Transverse colon (tissue), 4 donors: Measurements from ENCODE around the gene MB. TPM values are rescaled to one million over a fixed set of nuclear protein-coding genes. Genes with fewer than 3 reads are reported as not detected.

Experiments
- DNase-seq: peaks from one replicate; pipeline ENCODE4 v3.0.0-alpha.2; 2019
- H3K27ac ChIP-seq, 4 donors: fragments of 200-600 bp; sonication (generic); 2 replicates each; pipeline ENCODE4 v1.5.1; 2016 to 2018; ENCODE audit warnings: inconsistent platforms in 4 of 4
- H3K27me3 ChIP-seq: fragments of 200-600 bp; sonication (generic); 2 replicates; pipeline ENCODE4 v1.5.1; 2017; ENCODE audit warnings: inconsistent platforms
- H3K36me3 ChIP-seq, 4 donors: fragments of 200-600 bp; sonication (generic); 2 replicates each; pipeline ENCODE4 v1.5.1; 2017 to 2019; ENCODE audit warnings: inconsistent platforms in 4 of 4
- H3K4me1 ChIP-seq, 4 donors: fragments of 200-600 bp; sonication (generic); 2 replicates each; pipeline ENCODE4 v1.5.1; 2017 to 2020; ENCODE audit warnings: inconsistent platforms in 4 of 4
- H3K4me3 ChIP-seq, 4 donors: fragments of 200-600 bp; sonication (generic); 1 replicate in 1 of 4; 2 replicates in 3 of 4; pipeline versions ENCODE4 v1.5.1 to v1.6.1; 2017 to 2019; ENCODE audit warnings: inconsistent platforms in 4 of 4
- H3K9me3 ChIP-seq, 2 donors: fragments of 200-600 bp; sonication (generic); 2 replicates each; pipeline ENCODE4 v1.5.1; 2017 to 2019; ENCODE audit warnings: inconsistent platforms in 2 of 2
- CTCF ChIP-seq, 5 experiments: fragments of 200-600 bp in 3 of 5; fragments of 450-650 bp in 2 of 5; sonication (generic) in 3 of 5; IDR thresholded peaks; 1 replicate in 2 of 5; 2 replicates in 3 of 5; pipeline ENCODE4 v1.5.1; 2016 to 2017; ENCODE audit warnings: antibody characterized with exemption in 5 of 5, inconsistent platforms in 3 of 5, mild to moderate bottlenecking in 2 of 5, moderate library complexity in 1 of 5
- EP300 ChIP-seq: sonication (generic); formaldehyde crosslinking; IDR thresholded peaks from one replicate; pipeline ENCODE4 v1.6.1; 2017; ENCODE audit warnings: antibody characterized with exemption, low read depth
- POLR2A ChIP-seq: fragments of 450-650 bp; IDR thresholded peaks from one replicate; pipeline ENCODE4 v1.6.1; 2016; ENCODE audit warnings: antibody characterized with exemption, mild to moderate bottlenecking, moderate library complexity
- POLR2AphosphoS5 ChIP-seq, 3 donors: sonication (generic); formaldehyde crosslinking; IDR thresholded peaks; one replicate each; pipeline ENCODE4 v1.6.1; 2016; ENCODE audit warnings: antibody characterized with exemption in 3 of 3
- WGBS, 2 donors: methylation state at CpG; one replicate each; pipeline ENCODE4 v1.1.5; 2018; ENCODE audit warnings: low coverage in 1 of 2; 5-methylcytosine and 5-hydroxymethylcytosine counted together
- in situ Hi-C, 4 donors: fragments of 200-750 bp; cut with MboI; loops; one replicate each; pipeline versions ENCODE4 v1.15.0 to v1.15.1; 2017; ENCODE audit warnings: low sequenced_read_pairs in 3 of 4, low pct_ligation_motif_present in 1 of 4, low pct_unique_long_range_greater_than_20kb in 1 of 4
- intact Hi-C: fragments of 100-400 bp; cut with DNase I; formaldehyde crosslinking; loops from one replicate; pipeline ENCODE4 v1.15.1; 2023; ENCODE audit warnings: low total_unique reads
- total RNA-seq, 4 donors: library from RNA; depleted of rRNA; stranded (reverse); fragments of >200 nt; gene quantifications; one replicate each; pipeline ENCODE4 v1.1.0, GENCODE V29; 2016

Gene MB
- total RNA-seq, 4 donors from 2014 or later = 9.0 to 37.0 (median 15.7) TPM; not detected in 1

- in situ Hi-C loops (no loop called here), intact Hi-C loops (no loop called here)
- TF ChIP-seq POLR2A (no peak), CTCF (IDR thresholded peaks at IDR 0.05) (no peak), POLR2AphosphoS5 (IDR thresholded peaks at IDR 0.05) (no peak), EP300 (no peak)
- no peak for DNase-seq
- Histone ChIP-seq H3K27ac (no peak overlapping the region), H3K36me3 (no peaks in the 10 kb centered on the region), H3K4me3 (no peak overlapping the region), H3K9me3 (no peaks in the 10 kb centered on the region), H3K4me1 (peaks cover 0 to 8% (median 0%) of the 10 kb centered on the region in 4 donors), H3K27me3 (no peaks in the 10 kb centered on the region)
- WGBS, 2 donors = 87% methylated on average over 3 of the region's 4 CpGs; no CpG with 5 or more reads in 1 of the 2 donors
Observed at GRCh38 chr22:35598396-35598710, 18.8 kb downstream of the MB start.

GRCh38 chr22:35597692-35598395 is 19.3 kb downstream of the MB start:
- intact Hi-C loops = no loop called here
- Histone ChIP-seq H3K4me1 (peaks cover 0 to 11% (median 0%) of the 10 kb centered on the region in 4 donors), H3K27me3 (no peaks in the 10 kb centered on the region), H3K4me3 (no peak overlapping the region), H3K36me3 (no peaks in the 10 kb centered on the region), H3K27ac (peak overlapping the region in 2 of 4 donors; percentile 45 to 75), H3K9me3 (no peaks in the 10 kb centered on the region)
- DNase-seq = no peak
- WGBS, 2 donors = 91% methylated on average over 16 of the region's 16 CpGs; no CpG with 5 or more reads in 1 of the 2 donors
- TF ChIP-seq POLR2A = no peak
- in situ Hi-C loops = no loop called here

GRCh38 chr22:35596821-35597220 is 20.3 kb downstream of the MB start:
- peak overlapping the region in 2 of 4 donors; percentile 59 to 75 for H3K27ac ChIP-seq
- H3K27me3 ChIP-seq = no peaks in the 10 kb centered on the region
- 71 to 93% methylated on average over 2 to 7 of the region's 7 CpGs for WGBS, 2 donors
- no peaks in the 10 kb centered on the region for H3K9me3 ChIP-seq
- in situ Hi-C loops (no loop called here), intact Hi-C loops (no loop called here)
- peaks cover 5 to 17% (median 5%) of the 10 kb centered on the region in 4 donors for H3K4me1 ChIP-seq
- TF ChIP-seq EP300 (no peak), POLR2AphosphoS5 (IDR thresholded peaks at IDR 0.05) (peak; percentile 52 to 75 (median 52)), CTCF (IDR thresholded peaks at IDR 0.05) (no peak), POLR2A (no peak)
- H3K4me3 ChIP-seq = no peak overlapping the region
- no peak for DNase-seq
- no peaks in the 10 kb centered on the region for H3K36me3 ChIP-seq

GRCh38 chr22:35594686-35595085 is 22.4 kb downstream of the MB start:
- intact Hi-C loops (no loop called here), in situ Hi-C loops (no loop called here)
- no peaks in the 10 kb centered on the region for H3K36me3 ChIP-seq
- no peak overlapping the region for H3K4me3 ChIP-seq
- WGBS, 2 donors = 82 to 100% methylated on average over 1 to 4 of the region's 5 CpGs
- no peaks in the 10 kb centered on the region for H3K27me3 ChIP-seq
- H3K9me3 ChIP-seq = no peaks in the 10 kb centered on the region
- no peak for TF ChIP-seq POLR2AphosphoS5 (IDR thresholded peaks at IDR 0.05)
- TF ChIP-seq POLR2A = no peak
- no peak for TF ChIP-seq EP300
- no peak for TF ChIP-seq CTCF (IDR thresholded peaks at IDR 0.05)
- H3K4me1 ChIP-seq = peaks cover 5 to 17% (median 5%) of the 10 kb centered on the region in 4 donors
- DNase-seq = no peak
- no peak overlapping the region for H3K27ac ChIP-seq
